ENCODE data around the gene RTEL1.
"Not testable (repeated sequence)": the region's sequence is repeated elsewhere in the genome, so short reads cannot be mapped to it uniquely, and the experiment has no call there.

GRCh38 chr20:63613863-63614594 is 44.1 kb upstream of the RTEL1 start:
- peak in 3 of 5 experiments; percentile 9 to 42 (median 13) for TF ChIP-seq CTCF (IDR thresholded peaks at IDR 0.05)
- not testable (repeated sequence) for TF ChIP-seq POLR2A (IDR thresholded peaks at IDR 0.05)

Data from tibial nerve (tissue), 3 donors.